HEK293T (cell line): Measurements from ENCODE around the gene CDCA8.

Experiments used
- CTCF ChIA-PET: fragments of 350-600 bp; formaldehyde crosslinking; extraction: SDS; loops from one replicate; lab custom pipeline; 2021; ENCODE audit warnings: antibody characterized with exemption, inconsistent platforms; lab: Yijun Ruan, JAX
- POLR2A ChIA-PET: fragments of 350-600 bp; formaldehyde crosslinking; extraction: SDS; loops from one replicate; lab custom pipeline; 2020; ENCODE audit warnings: antibody characterized with exemption, inconsistent platforms; lab: Yijun Ruan, JAX
- DNase-seq: peaks from one replicate; pipeline ENCODE4 v3.0.0; 2012; ENCODE audit warnings: mixed read lengths; ENCODE audit errors: extremely low spot score
- ARNT ChIP-seq: fragments of 450-650 bp; IDR thresholded peaks from 2 replicates; pipeline ENCODE4 v1.6.1; 2017; ENCODE audit warnings: mild to moderate bottlenecking
- BHLHE40 ChIP-seq: fragments of 450-650 bp; IDR thresholded peaks from 2 replicates; pipeline ENCODE4 v1.6.1; 2016; ENCODE audit warnings: mild to moderate bottlenecking, moderate library complexity, borderline replicate concordance
- CTBP1 ChIP-seq: fragments of 450-650 bp; IDR thresholded peaks from 2 replicates; pipeline ENCODE4 v1.6.1; 2016; ENCODE audit warnings: borderline replicate concordance
- ELF4 ChIP-seq: fragments of 450-650 bp; IDR thresholded peaks from 2 replicates; pipeline ENCODE4 v1.6.1; 2017; ENCODE audit warnings: antibody characterized with exemption
- FOXA1 ChIP-seq: fragments of 450-650 bp; IDR thresholded peaks from 2 replicates; pipeline ENCODE4 v1.6.1; 2016; ENCODE audit warnings: mild to moderate bottlenecking
- FOXK2 ChIP-seq: fragments of 450-650 bp; IDR thresholded peaks from 2 replicates; pipeline ENCODE4 v1.6.1; 2016; ENCODE audit warnings: mild to moderate bottlenecking
- FOXM1 ChIP-seq: fragments of 450-650 bp; IDR thresholded peaks from 2 replicates; pipeline ENCODE4 v1.6.1; 2017; ENCODE audit warnings: mild to moderate bottlenecking, borderline replicate concordance
- HDGF ChIP-seq: fragments of 450-650 bp; IDR thresholded peaks from 2 replicates; pipeline ENCODE4 v1.6.1; 2017; ENCODE audit warnings: antibody characterized with exemption, borderline replicate concordance
- L3MBTL2 ChIP-seq: fragments of 450-650 bp; conservative IDR thresholded peaks from 2 replicates; pipeline ENCODE4 v1.6.1; 2016; ENCODE audit warnings: mild to moderate bottlenecking
- LEF1 ChIP-seq: fragments of 450-650 bp; IDR thresholded peaks from 2 replicates; pipeline ENCODE4 v1.6.1; 2017; ENCODE audit warnings: mild to moderate bottlenecking, borderline replicate concordance
- NFRKB ChIP-seq: fragments of 450-650 bp; IDR thresholded peaks from 2 replicates; pipeline ENCODE4 v1.6.1; 2016; ENCODE audit warnings: mild to moderate bottlenecking, moderate library complexity
- PKNOX1 ChIP-seq: fragments of 450-650 bp; IDR thresholded peaks from 2 replicates; pipeline ENCODE4 v1.6.1; 2016
- SP1 ChIP-seq: fragments of 450-650 bp; IDR thresholded peaks from 2 replicates; pipeline ENCODE4 v1.6.1; 2017
- SUZ12 ChIP-seq: fragments of 450-650 bp; IDR thresholded peaks from 2 replicates; pipeline ENCODE4 v1.6.1; 2016; ENCODE audit warnings: mild to moderate bottlenecking
- TARDBP ChIP-seq: fragments of 450-650 bp; IDR thresholded peaks from 2 replicates; pipeline ENCODE4 v1.6.1; 2016
- ZNF384 ChIP-seq: fragments of 450-650 bp; IDR thresholded peaks from 2 replicates; pipeline ENCODE4 v1.6.1; 2016

CDCA8 gene

GRCh38 chr1:37657620-37658412, 34.5 kb upstream of the CDCA8 start:
- DNase-seq: no peak
- ChIA-PET POLR2A (no interaction called here), CTCF (no interaction called here)
- TF ChIP-seq PKNOX1 (no peak), FOXM1 (no peak), LEF1 (no peak), ELF4 (no peak), CTBP1 (no peak), SUZ12 (no peak), FOXK2 (no peak), NFRKB (no peak), ZNF384 (no peak), TARDBP (no peak), ARNT (no peak), HDGF (no peak)

- no peak for TF ChIP-seq SP1
- TF ChIP-seq FOXA1: no peak
- no peak for TF ChIP-seq PKNOX1
- no peak for TF ChIP-seq CTBP1
- TF ChIP-seq L3MBTL2: no peak
- TF ChIP-seq HDGF: no peak
- TF ChIP-seq BHLHE40: no peak
- TF ChIP-seq LEF1: no peak
- no peak for TF ChIP-seq ARNT
- TF ChIP-seq FOXK2: no peak
- no peak for TF ChIP-seq SUZ12
- no peak for TF ChIP-seq ELF4
- TF ChIP-seq ZNF384: no peak
- TF ChIP-seq TARDBP: no peak
- POLR2A ChIA-PET: no interaction called here
- no peak for DNase-seq
- CTCF ChIA-PET: no interaction called here
Observed at GRCh38 chr1:37658486-37658885, 33.8 kb upstream of the CDCA8 start.

GRCh38 chr1:37660664-37661063, 31.7 kb upstream of the CDCA8 start:
- ChIA-PET POLR2A (no interaction called here), CTCF (no interaction called here)
- TF ChIP-seq TARDBP (no peak), ARNT (no peak), SP1 (no peak), L3MBTL2 (no peak), NFRKB (no peak), FOXK2 (no peak), CTBP1 (no peak), ELF4 (no peak), PKNOX1 (no peak), HDGF (no peak), FOXA1 (no peak), LEF1 (no peak), ZNF384 (no peak), BHLHE40 (no peak), SUZ12 (no peak), FOXM1 (no peak)
- no peak for DNase-seq

GRCh38 chr1:37661401-37661800, 30.9 kb upstream of the CDCA8 start:
- POLR2A ChIA-PET: no interaction called here
- CTCF ChIA-PET: no interaction called here

GRCh38 chr1:37662031-37662755, 30.1 kb upstream of the CDCA8 start:
- DNase-seq: no peak
- POLR2A ChIA-PET: no interaction called here
- CTCF ChIA-PET: no interaction called here
- TF ChIP-seq TARDBP (no peak), ARNT (no peak), L3MBTL2 (no peak), PKNOX1 (no peak), NFRKB (no peak), ZNF384 (no peak), ELF4 (no peak), FOXM1 (no peak), SP1 (no peak)

More at GRCh38 chr1:37661401-37661800, 30.9 kb upstream of the CDCA8 start:
- no peak for DNase-seq
- no peak for TF ChIP-seq TARDBP
- TF ChIP-seq NFRKB: no peak
- no peak for TF ChIP-seq ELF4
- no peak for TF ChIP-seq FOXA1
- no peak for TF ChIP-seq ZNF384
- TF ChIP-seq L3MBTL2: no peak
- no peak for TF ChIP-seq ARNT
